Uterus (tissue), 4 donors: ENCODE measurements around the gene SPATA2. TPM values are rescaled to one million over a fixed set of nuclear protein-coding genes. Genes with fewer than 3 reads are reported as not detected.

Experiments
- DNase-seq, 2 donors: peaks; one replicate each; pipeline ENCODE4 v3.0.0-alpha.2; 2019 to 2020
- H3K27ac ChIP-seq, 2 donors: fragments of 200-600 bp; sonication (generic); 1 replicate in 1 of 2; 2 replicates in 1 of 2; pipeline ENCODE4 v1.5.1; 2016 to 2018
- H3K27me3 ChIP-seq, 2 donors: fragments of 200-600 bp; sonication (generic); one replicate each; pipeline ENCODE4 v1.5.1; 2018 to 2019; ENCODE audit warnings: control low read depth in 1 of 2
- H3K36me3 ChIP-seq, 2 donors: fragments of 200-600 bp; sonication (generic); one replicate each; pipeline ENCODE4 v1.5.1; 2019; ENCODE audit warnings: control low read depth in 1 of 2
- H3K4me1 ChIP-seq, 2 donors: fragments of 200-600 bp; sonication (generic); one replicate each; pipeline ENCODE4 v1.5.1; 2018 to 2019; ENCODE audit warnings: control low read depth in 1 of 2
- H3K4me3 ChIP-seq, 2 donors: fragments of 200-600 bp; sonication (generic); 1 replicate in 1 of 2; 2 replicates in 1 of 2; pipeline ENCODE4 v1.5.1; 2018 to 2019; ENCODE audit warnings: mild to moderate bottlenecking in 1 of 2
- H3K9me3 ChIP-seq, 2 donors: fragments of 200-600 bp; sonication (generic); one replicate each; pipeline ENCODE4 v1.5.1; 2019; ENCODE audit warnings: control low read depth in 1 of 2
- CTCF ChIP-seq, 4 experiments: fragments of 200-600 bp in 2 of 4; fragments of 450-650 bp in 2 of 4; sonication (generic) in 2 of 4; IDR thresholded peaks; one replicate each; pipeline ENCODE4 v1.5.1; 2016 to 2019; ENCODE audit warnings: antibody characterized with exemption in 4 of 4, mild to moderate bottlenecking in 2 of 4, moderate library complexity in 1 of 4
- POLR2A ChIP-seq, 2 donors: fragments of 450-650 bp; IDR thresholded peaks; one replicate each; pipeline ENCODE4 v1.6.1; 2016; ENCODE audit warnings: antibody characterized with exemption in 2 of 2, mild to moderate bottlenecking in 1 of 2, moderate library complexity in 1 of 2
- intact Hi-C: fragments of 100-400 bp; cut with DNase I; formaldehyde crosslinking; loops from one replicate; pipeline ENCODE4 v1.15.1; 2023; ENCODE audit warnings: low total_unique reads
- total RNA-seq, 4 donors: library from RNA; depleted of rRNA in 3 of 4; stranded (reverse); fragments of >200 nt in 3 of 4; gene quantifications; one replicate each; pipeline versions ENCODE4 v1.1.0 to v1.2.4, GENCODE V29; 2014 to 2023
- donor health status: DM: yes; HTN: yes; CAD: no.

SPATA2 gene
- total RNA-seq, 4 donors from 2014 or later, result 2.4 to 9.2 (median 3.5) TPM

DNA sequence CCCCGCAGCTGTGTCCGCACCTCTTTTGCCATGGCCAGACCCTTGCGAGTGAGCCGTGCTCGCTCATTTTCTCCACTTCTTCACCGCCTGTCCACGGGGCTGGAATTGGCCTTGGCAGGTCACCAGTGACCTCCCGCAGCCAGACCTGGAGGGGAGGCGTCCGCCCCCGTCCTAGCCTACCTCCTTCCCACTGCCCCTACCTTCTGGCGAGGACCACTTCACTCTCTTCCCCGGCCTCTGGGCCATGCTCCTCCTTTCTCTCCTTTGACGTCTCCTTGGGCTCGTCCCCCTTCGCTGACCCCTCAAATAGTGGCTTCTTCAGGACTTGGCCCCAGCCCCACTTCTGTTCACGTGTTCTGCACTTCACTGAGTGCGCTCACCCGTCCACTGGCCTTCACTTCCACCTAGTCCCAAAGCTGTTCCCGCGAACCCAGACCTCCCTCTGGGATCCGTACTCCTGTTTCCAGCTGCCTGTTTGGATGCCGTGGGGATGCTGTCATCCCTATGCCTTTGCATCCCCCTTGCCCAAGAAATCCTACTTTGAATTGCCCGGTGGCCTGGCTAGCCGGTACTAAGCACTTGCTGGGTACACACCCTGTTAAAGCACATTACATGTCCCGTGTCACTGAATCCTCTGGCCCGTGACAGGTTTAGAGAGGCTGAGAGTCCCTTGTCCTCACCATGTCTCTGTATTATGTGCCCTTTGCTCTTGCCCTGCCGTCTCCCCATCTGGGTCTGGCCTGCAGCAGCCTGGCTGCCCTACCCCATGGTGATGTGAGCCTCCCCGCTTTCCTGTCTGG, 33.0 kb downstream of the SPATA2 start:
- Histone ChIP-seq H3K9me3 (no peaks in the 10 kb centered on the region), H3K27me3 (no peaks in the 10 kb centered on the region), H3K4me3 (no peak overlapping the region), H3K4me1 (no peaks in the 10 kb centered on the region), H3K36me3 (no peaks in the 10 kb centered on the region), H3K27ac (no peak overlapping the region)
- TF ChIP-seq POLR2A (IDR thresholded peaks at IDR 0.05) (no peak), CTCF (IDR thresholded peaks at IDR 0.05) (no peak)
- intact Hi-C loops, result loop anchor here (10.0 kb wide), 1 partner anchor 338 kb away; no protein-coding TSS in a partner anchor
- DNase-seq, result no peak

DNA sequence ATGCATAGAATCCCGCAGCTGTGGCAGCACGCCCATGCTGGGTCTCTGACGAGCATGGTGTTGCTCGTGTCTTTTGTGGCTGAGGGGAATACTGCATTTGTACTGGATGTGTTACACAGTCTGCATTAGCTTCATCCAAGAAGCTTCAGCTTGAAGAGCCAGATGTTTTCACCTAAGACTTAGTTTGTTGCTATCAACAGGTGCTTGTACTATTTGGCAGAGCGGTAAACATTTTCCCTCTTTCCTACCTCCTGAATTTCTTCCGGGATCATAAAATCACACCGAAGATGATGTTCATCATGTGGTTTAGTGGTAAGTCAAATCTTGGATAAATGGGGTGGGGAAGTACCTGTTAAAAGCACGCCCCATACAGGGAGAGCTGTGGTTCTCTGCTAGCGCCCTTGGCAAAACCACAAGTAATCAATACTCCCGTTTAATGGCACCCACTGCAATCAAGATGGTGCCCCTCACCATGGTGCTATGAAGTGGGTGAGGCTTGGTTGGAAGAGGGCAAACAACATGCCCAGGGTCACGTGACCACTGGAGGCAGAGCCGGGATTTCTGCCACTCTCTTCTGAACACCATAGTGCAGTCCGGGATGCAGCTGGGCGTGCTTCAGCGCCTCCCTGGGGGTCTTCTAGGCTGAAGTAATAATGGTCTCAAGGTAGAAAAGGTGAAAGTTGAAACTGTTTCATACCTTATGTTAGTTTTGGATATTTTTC, 34.4 kb downstream of the SPATA2 start:
- no peaks in the 10 kb centered on the region for H3K9me3 ChIP-seq
- H3K4me3 ChIP-seq, result no peak overlapping the region
- no peak for DNase-seq
- intact Hi-C loops, result loop anchor here (10.0 kb wide), 1 partner anchor 336 kb away; no protein-coding TSS in a partner anchor
- H3K36me3 ChIP-seq, result no peaks in the 10 kb centered on the region
- H3K27ac ChIP-seq, result no peak overlapping the region
- no peaks in the 10 kb centered on the region for H3K27me3 ChIP-seq
- H3K4me1 ChIP-seq, result no peaks in the 10 kb centered on the region
- no peak for TF ChIP-seq CTCF (IDR thresholded peaks at IDR 0.05)
- TF ChIP-seq POLR2A (IDR thresholded peaks at IDR 0.05), result no peak

DNA sequence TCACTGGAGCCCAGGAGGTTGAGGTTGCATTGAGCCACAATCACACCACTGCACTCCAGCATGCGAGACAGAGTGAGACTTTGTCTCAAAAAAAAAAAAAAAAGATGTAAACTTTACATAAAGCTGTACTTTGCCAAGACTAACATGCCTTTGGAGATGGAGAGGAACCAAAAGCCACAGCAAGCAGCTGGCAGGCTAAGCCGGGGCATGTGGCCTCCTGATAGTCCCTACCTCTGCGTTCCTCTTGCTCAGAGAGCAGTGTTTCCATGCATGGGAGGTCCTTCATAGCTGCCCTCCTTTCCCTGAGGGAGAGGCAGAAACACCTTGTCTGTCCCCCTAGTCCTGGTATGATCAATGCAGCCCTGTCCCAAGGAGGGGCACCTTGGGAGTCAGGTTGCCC, 35.2 kb downstream of the SPATA2 start:
- no peaks in the 10 kb centered on the region for H3K27me3 ChIP-seq
- no peaks in the 10 kb centered on the region for H3K36me3 ChIP-seq
- no peak overlapping the region for H3K4me3 ChIP-seq
- no peak for TF ChIP-seq CTCF (IDR thresholded peaks at IDR 0.05)
- TF ChIP-seq POLR2A (IDR thresholded peaks at IDR 0.05), result no peak
- H3K27ac ChIP-seq, result no peak overlapping the region
- no peak for DNase-seq
- H3K9me3 ChIP-seq, result no peaks in the 10 kb centered on the region
- no peaks in the 10 kb centered on the region for H3K4me1 ChIP-seq
- intact Hi-C loops, result loop anchor here (10.0 kb wide), 1 partner anchor 335 kb away; no protein-coding TSS in a partner anchor

GRCh38 chr20:49878977-49879376, 36.4 kb downstream of the SPATA2 start:
- Histone ChIP-seq H3K27me3 (no peaks in the 10 kb centered on the region), H3K4me1 (no peaks in the 10 kb centered on the region), H3K36me3 (no peaks in the 10 kb centered on the region), H3K27ac (no peak overlapping the region), H3K4me3 (no peak overlapping the region), H3K9me3 (no peaks in the 10 kb centered on the region)
- intact Hi-C loops, result no loop called here
- no peak for DNase-seq
- TF ChIP-seq CTCF (IDR thresholded peaks at IDR 0.05), result no peak
- TF ChIP-seq POLR2A (IDR thresholded peaks at IDR 0.05), result no peak

GRCh38 chr20:49877386-49877921, 37.9 kb downstream of the SPATA2 start:
- Histone ChIP-seq H3K4me1 (no peaks in the 10 kb centered on the region), H3K27ac (no peak overlapping the region)
- no peak for TF ChIP-seq CTCF (IDR thresholded peaks at IDR 0.05)

More at GRCh38 chr20:49877386-49877921, 37.9 kb downstream of the SPATA2 start:
- intact Hi-C loops, result no loop called here
- H3K27me3 ChIP-seq, result no peaks in the 10 kb centered on the region
- no peaks in the 10 kb centered on the region for H3K9me3 ChIP-seq
- DNase-seq, result no peak
- H3K36me3 ChIP-seq, result no peaks in the 10 kb centered on the region
- H3K4me3 ChIP-seq, result no peak overlapping the region
